GM21390 (cell line): ENCODE results near the gene KCP.

Experiments
- ATAC-seq: cut with Tn5 transposase; IDR thresholded peaks from one replicate; pipeline ENCODE4 v1.9.1; 2021; ENCODE audit not compliant: unreplicated experiment

KCP gene

GRCh38 chr7:128842674-128843641 lies 67.6 kb downstream of the KCP start:
- ATAC-seq, result no peak

- no peak for ATAC-seq
Observed at GRCh38 chr7:128841921-128842673, 68.4 kb downstream of the KCP start.

- ATAC-seq, result no peak
Observed at GRCh38 chr7:128841171-128841690, 69.3 kb downstream of the KCP start.

- no peak for ATAC-seq
Observed at GRCh38 chr7:128840326-128841170, 70.0 kb downstream of the KCP start.

GRCh38 chr7:128839751-128840177 lies 70.7 kb downstream of the KCP start:
- ATAC-seq, result no peak

GRCh38 chr7:128838981-128839731 lies 71.4 kb downstream of the KCP start:
- ATAC-seq, result no peak

GRCh38 chr7:128838109-128838779 lies 72.3 kb downstream of the KCP start:
- no peak for ATAC-seq

- ATAC-seq, result no peak
Observed at GRCh38 chr7:128837521-128837921, 73.0 kb downstream of the KCP start.

- ATAC-seq, result no peak
Observed at GRCh38 chr7:128836729-128837348, 73.7 kb downstream of the KCP start.

- no peak for ATAC-seq
Observed at GRCh38 chr7:128835790-128836641, 74.5 kb downstream of the KCP start.

- ATAC-seq, result no peak
Observed at GRCh38 chr7:128835231-128835751, 75.2 kb downstream of the KCP start.

- no peak for ATAC-seq
Observed at GRCh38 chr7:128833946-128834325, 76.6 kb downstream of the KCP start.

- no peak for ATAC-seq
Observed at GRCh38 chr7:128833148-128833945, 77.2 kb downstream of the KCP start.

GRCh38 chr7:128832880-128833147 lies 77.7 kb downstream of the KCP start:
- ATAC-seq, result no peak

- no peak for ATAC-seq
Observed at GRCh38 chr7:128831994-128832879, 78.3 kb downstream of the KCP start.

GRCh38 chr7:128831178-128831993 lies 79.1 kb downstream of the KCP start:
- no peak for ATAC-seq
